K562 (cell line): ENCODE data around the gene DBP. TPM values are rescaled to one million over a fixed set of nuclear protein-coding genes. Genes with fewer than 3 reads are reported as not detected.

Experiments used
- BACH1 ChIP-seq: fragments of 200-800 bp; sonication (Bioruptor generic); IDR thresholded peaks from 2 replicates; pipeline ENCODE4 v1.6.1; 2016; ENCODE audit warnings: missing genetic modification characterization, missing compliant biosample characterization
- HLTF ChIP-seq: fragments of 450-650 bp; IDR thresholded peaks from 2 replicates; pipeline ENCODE4 v1.6.1; 2016
- HMBOX1 ChIP-seq: sonication (generic); IDR thresholded peaks from 2 replicates; pipeline ENCODE4 v1.6.1; 2016
- KLF10 ChIP-seq: fragments of 250-450 bp; sonication (Bioruptor Pico); IDR thresholded peaks from 2 replicates; pipeline ENCODE4 v1.6.1; 2021; ENCODE audit warnings: matching md5 sums
- L3MBTL2 ChIP-seq: fragments of 450-650 bp; IDR thresholded peaks from 2 replicates; pipeline ENCODE4 v1.6.1; 2016; ENCODE audit warnings: mild to moderate bottlenecking, moderate library complexity
- MBD1 ChIP-seq: fragments of 250-450 bp; sonication (Bioruptor Pico); IDR thresholded peaks from 2 replicates; pipeline ENCODE4 v1.8.0; 2022; ENCODE audit warnings: inconsistent platforms
- MTA3 ChIP-seq: fragments of 450-650 bp; formaldehyde crosslinking; IDR thresholded peaks from 2 replicates; pipeline ENCODE4 v1.6.1; 2017; ENCODE audit warnings: mild to moderate bottlenecking, borderline replicate concordance
- NFXL1 ChIP-seq: fragments of 450-650 bp; formaldehyde crosslinking; IDR thresholded peaks from 2 replicates; pipeline ENCODE4 v1.4.0; 2021; ENCODE audit warnings: mild to moderate bottlenecking
- RCOR1 ChIP-seq, 2 experiments: IDR thresholded peaks; 2 replicates each; pipeline ENCODE4 v1.6.1; 2012; ENCODE audit warnings: low read depth in 2 of 2, low read length in 2 of 2, borderline replicate concordance in 1 of 2, improper control_type of control experiment in 1 of 2
- SMARCE1 ChIP-seq: fragments of 450-650 bp; IDR thresholded peaks from 2 replicates; pipeline ENCODE4 v1.7.1; 2016; ENCODE audit warnings: mild to moderate bottlenecking
- TCFL5 ChIP-seq: fragments of 250-450 bp; sonication (Bioruptor Pico); conservative IDR thresholded peaks from 2 replicates; pipeline ENCODE4 v1.6.1; 2021; ENCODE audit warnings: mild to moderate bottlenecking, moderate library complexity, matching md5 sums
- ZFPM2 ChIP-seq: fragments of 250-450 bp; sonication (Bioruptor Pico); IDR thresholded peaks from 2 replicates; pipeline ENCODE4 v1.5.1; 2022; ENCODE audit warnings: mild to moderate bottlenecking
- ZNF165 ChIP-seq: fragments of 250-450 bp; sonication (Bioruptor Pico); IDR thresholded peaks from 2 replicates; pipeline ENCODE4 v1.4.0; 2020; ENCODE audit warnings: borderline replicate concordance
- ZNF217 ChIP-seq: sonication (generic); formaldehyde crosslinking; IDR thresholded peaks from 2 replicates; pipeline ENCODE4 v1.8.0; 2022; ENCODE audit warnings: mild to moderate bottlenecking, missing genetic modification reagents
- ZNF232 ChIP-seq: sonication (generic); formaldehyde crosslinking; IDR thresholded peaks from 2 replicates; pipeline ENCODE4 v1.8.0; 2022; ENCODE audit warnings: mild to moderate bottlenecking, missing genetic modification reagents
- ZNF696 ChIP-seq: fragments of 250-450 bp; sonication (Bioruptor Pico); conservative IDR thresholded peaks from 2 replicates; pipeline ENCODE4 v1.4.0; 2020; ENCODE audit warnings: mild to moderate bottlenecking, moderate library complexity
- ZNF717 ChIP-seq: fragments of 250-450 bp; sonication (Bioruptor Pico); IDR thresholded peaks from 2 replicates; pipeline ENCODE4 v1.5.0; 2021
- ZNF766 ChIP-seq: fragments of 200-800 bp; sonication (Bioruptor generic); conservative IDR thresholded peaks from 2 replicates; pipeline ENCODE4 v1.6.1; 2016; ENCODE audit warnings: missing genetic modification characterization, missing compliant biosample characterization
- polyA plus RNA-seq, 8 experiments: library from polyadenylated mRNA; depleted of rRNA in 4 of 8; stranded (reverse) in 5 of 8; unstranded in 3 of 8; fragments of >200 nt; fragmentation: Nextera tagmentation in 2 of 8; fragmentation: Illumina TruSeq in 1 of 8; extraction: Ambion mirVana in 2 of 8; extraction: Trizol in 1 of 8; gene quantifications; 2 replicates each; pipeline versions ENCODE4 v1.2.1 to v1.2.3, GENCODE V29; 2011 to 2014; ENCODE audit warnings: inconsistent platforms in 1 of 8, missing spikeins in 1 of 8
- total RNA-seq, 7 experiments: library from RNA; depleted of rRNA in 6 of 7; stranded (reverse); fragments of >200 nt in 6 of 7; fragmentation: Illumina TruSeq in 2 of 7; extraction: Trizol in 2 of 7; gene quantifications; 2 replicates each; pipeline versions ENCODE4 v1.2.1 to v1.2.3, GENCODE V29; 2011 to 2021; ENCODE audit warnings: low replicate concordance in 1 of 7
- TF ChIP-seq, protein P1 (sequence below), 2 experiments: fragments of 450-650 bp in 1 of 2; sonication (generic) in 1 of 2; formaldehyde crosslinking; conservative IDR thresholded peaks; 2 replicates each; pipeline versions ENCODE4 v1.4.0 to v1.8.1; 2020 to 2022; ENCODE audit warnings: mild to moderate bottlenecking in 1 of 2, missing genetic modification reagents in 1 of 2
- TF ChIP-seq, protein P2 (sequence below): fragments of 250-450 bp; sonication (Bioruptor Pico); IDR thresholded peaks from 2 replicates; pipeline ENCODE4 v1.8.0; 2021; ENCODE audit warnings: borderline replicate concordance, mild to moderate bottlenecking, moderate library complexity; ENCODE audit not compliant: poor library complexity, severe bottlenecking
- TF ChIP-seq, protein P3 (sequence below), 2 experiments: fragments of 450-650 bp; IDR thresholded peaks; 2 replicates each; pipeline ENCODE4 v1.6.1; 2016
- TF ChIP-seq, protein P4 (sequence below): fragments of 450-650 bp; formaldehyde crosslinking; IDR thresholded peaks from 2 replicates; pipeline ENCODE4 v1.4.0; 2022; ENCODE audit warnings: missing genetic modification characterization

DBP gene
- total and polyA plus RNA-seq, 9 of the 15 experiments (the other 6 are each of a cell fraction or from before 2014, with no cell fraction given): 0.25 to 5.5 (median 1.8) TPM

DNA sequence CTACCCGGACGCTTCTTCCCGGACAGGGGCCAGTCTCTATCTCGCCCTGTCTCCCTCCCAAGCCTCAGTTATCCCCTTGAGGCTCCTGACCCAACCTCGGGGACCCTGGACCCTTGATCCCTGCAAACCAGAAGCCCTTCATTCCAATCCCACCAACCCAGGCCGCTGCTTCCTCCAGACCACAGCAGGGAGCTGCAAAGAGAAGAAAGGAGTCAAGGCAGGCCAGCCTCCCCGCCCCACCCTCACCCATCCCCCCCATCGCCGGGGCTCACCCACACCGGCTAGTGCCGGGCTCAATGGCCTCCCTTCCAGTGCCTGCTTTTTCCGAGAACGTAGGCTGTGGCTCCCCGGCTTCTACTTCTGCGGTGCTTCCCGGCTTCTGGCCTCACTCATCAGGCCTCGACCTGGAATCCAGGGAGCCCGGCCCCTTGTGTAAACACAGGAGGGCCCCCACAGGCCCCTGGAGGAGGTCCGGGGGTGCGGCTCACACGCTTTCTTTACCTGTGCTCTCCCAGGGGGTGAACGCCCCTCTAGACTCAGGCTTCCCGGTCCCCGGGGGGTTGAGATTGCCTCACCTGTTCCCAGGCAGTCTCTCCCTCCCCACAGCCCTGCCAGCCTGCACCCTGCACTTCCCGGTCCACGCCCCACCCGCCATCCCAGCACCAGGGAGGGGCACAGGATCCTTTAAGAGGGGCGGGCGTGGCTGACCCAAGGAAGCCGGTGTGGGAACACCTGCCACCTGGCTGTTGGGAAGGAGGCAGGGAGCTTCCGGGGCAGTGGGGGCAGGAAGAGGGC is 22.5 kb downstream of the DBP start, which contains the start of gene FAM83E (continued):
- no peak for TF ChIP-seq MBD1
- no peak for TF ChIP-seq MTA3
- no peak for TF ChIP-seq ZNF232
- TF ChIP-seq, protein P1, sequence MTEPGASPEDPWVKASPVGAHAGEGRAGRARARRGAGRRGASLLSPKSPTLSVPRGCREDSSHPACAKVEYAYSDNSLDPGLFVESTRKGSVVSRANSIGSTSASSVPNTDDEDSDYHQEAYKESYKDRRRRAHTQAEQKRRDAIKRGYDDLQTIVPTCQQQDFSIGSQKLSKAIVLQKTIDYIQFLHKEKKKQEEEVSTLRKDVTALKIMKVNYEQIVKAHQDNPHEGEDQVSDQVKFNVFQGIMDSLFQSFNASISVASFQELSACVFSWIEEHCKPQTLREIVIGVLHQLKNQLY (CRISPR knock-in tag; conservative IDR thresholded peaks at IDR 0.05): no peak
- TF ChIP-seq TCFL5: no peak
- no peak for TF ChIP-seq KLF10 (CRISPR knock-in tag)
- TF ChIP-seq SMARCE1: no peak
- peak; percentile 87; the same call in 1 of the 2 replicates for TF ChIP-seq ZNF717 (CRISPR knock-in tag)
- TF ChIP-seq BACH1 (tag): no peak
- TF ChIP-seq ZFPM2 (CRISPR knock-in tag): 0 out of 2 replicates have a peak, but pooled peaks have one; percentile 26
- no peak for TF ChIP-seq ZNF217
- TF ChIP-seq ZNF165 (CRISPR knock-in tag): no peak
- TF ChIP-seq, protein P2, sequence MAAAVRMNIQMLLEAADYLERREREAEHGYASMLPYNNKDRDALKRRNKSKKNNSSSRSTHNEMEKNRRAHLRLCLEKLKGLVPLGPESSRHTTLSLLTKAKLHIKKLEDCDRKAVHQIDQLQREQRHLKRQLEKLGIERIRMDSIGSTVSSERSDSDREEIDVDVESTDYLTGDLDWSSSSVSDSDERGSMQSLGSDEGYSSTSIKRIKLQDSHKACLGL (CRISPR knock-in tag): no peak
- no peak for TF ChIP-seq L3MBTL2
- TF ChIP-seq, protein P3, sequence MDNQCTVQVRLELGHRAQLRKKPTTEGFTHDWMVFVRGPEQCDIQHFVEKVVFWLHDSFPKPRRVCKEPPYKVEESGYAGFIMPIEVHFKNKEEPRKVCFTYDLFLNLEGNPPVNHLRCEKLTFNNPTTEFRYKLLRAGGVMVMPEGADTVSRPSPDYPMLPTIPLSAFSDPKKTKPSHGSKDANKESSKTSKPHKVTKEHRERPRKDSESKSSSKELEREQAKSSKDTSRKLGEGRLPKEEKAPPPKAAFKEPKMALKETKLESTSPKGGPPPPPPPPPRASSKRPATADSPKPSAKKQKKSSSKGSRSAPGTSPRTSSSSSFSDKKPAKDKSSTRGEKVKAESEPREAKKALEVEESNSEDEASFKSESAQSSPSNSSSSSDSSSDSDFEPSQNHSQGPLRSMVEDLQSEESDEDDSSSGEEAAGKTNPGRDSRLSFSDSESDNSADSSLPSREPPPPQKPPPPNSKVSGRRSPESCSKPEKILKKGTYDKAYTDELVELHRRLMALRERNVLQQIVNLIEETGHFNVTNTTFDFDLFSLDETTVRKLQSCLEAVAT (IDR thresholded peaks at IDR 0.05): no peak
- TF ChIP-seq, protein P4, sequence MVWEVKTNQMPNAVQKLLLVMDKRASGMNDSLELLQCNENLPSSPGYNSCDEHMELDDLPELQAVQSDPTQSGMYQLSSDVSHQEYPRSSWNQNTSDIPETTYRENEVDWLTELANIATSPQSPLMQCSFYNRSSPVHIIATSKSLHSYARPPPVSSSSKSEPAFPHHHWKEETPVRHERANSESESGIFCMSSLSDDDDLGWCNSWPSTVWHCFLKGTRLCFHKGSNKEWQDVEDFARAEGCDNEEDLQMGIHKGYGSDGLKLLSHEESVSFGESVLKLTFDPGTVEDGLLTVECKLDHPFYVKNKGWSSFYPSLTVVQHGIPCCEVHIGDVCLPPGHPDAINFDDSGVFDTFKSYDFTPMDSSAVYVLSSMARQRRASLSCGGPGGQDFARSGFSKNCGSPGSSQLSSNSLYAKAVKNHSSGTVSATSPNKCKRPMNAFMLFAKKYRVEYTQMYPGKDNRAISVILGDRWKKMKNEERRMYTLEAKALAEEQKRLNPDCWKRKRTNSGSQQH (CRISPR knock-in tag): 0 out of 2 replicates have a peak, but pooled peaks have one; percentile 47
- TF ChIP-seq HMBOX1: no peak
- no peak for TF ChIP-seq ZNF696 (CRISPR knock-in tag)
- TF ChIP-seq NFXL1 (CRISPR knock-in tag): 0 out of 2 replicates have a peak, but pooled peaks have one; percentile 67
- TF ChIP-seq HLTF: no peak
- no peak for TF ChIP-seq RCOR1 (IDR thresholded peaks at IDR 0.05; ENCODE audit: borderline replicate concordance in 1 of 2, low read depth in 2 of 2, low read length in 2 of 2)
- no peak for TF ChIP-seq ZNF766 (CRISPR knock-in tag)
